ENCODE data around the gene NELFCD. TPM values are rescaled to one million over a fixed set of nuclear protein-coding genes. Genes with fewer than 3 reads are reported as not detected.
A peak's percentile ranks its signal among the peaks of the same experiment; 100 is the strongest.

The NELFCD gene
- polyA plus RNA-seq, 3 donors = 49.0 to 74.8 (median 50.1) TPM

- Histone ChIP-seq H3K4me1 (ENCODE audit: control insufficient read depth in 1 of 2, insufficient read depth in 2 of 2, low read length in 2 of 2) (peaks cover 22 to 38% of the 10 kb centered on the region in 2 donors), H3K4me2 (replicated peaks; ENCODE audit: extremely low read depth, low read length, poor library complexity, severe bottlenecking) (no peak overlapping the region), H3K36me3 (replicated peaks in 1 of 2; ENCODE audit: control insufficient read depth in 1 of 2, insufficient read depth in 2 of 2, low read length in 2 of 2) (peaks cover 67 to 77% of the 10 kb centered on the region in 2 donors), H3K9me3 (replicated peaks in 1 of 2; ENCODE audit: control insufficient read depth in 1 of 2, insufficient read depth in 1 of 2, low read length in 2 of 2) (no peaks in the 10 kb centered on the region), H3K9ac (ENCODE audit: insufficient read depth, low read length, poor library complexity, severe bottlenecking) (no peak overlapping the region), H4K20me1 (ENCODE audit: insufficient read depth, low read length) (peaks cover 87% of the 10 kb centered on the region), H3K27ac (ENCODE audit: low read depth in 1 of 2, low read length in 2 of 2) (no peak overlapping the region), H2AFZ (ENCODE audit: insufficient read depth, low read depth, low read length, poor library complexity, severe bottlenecking) (no peak overlapping the region), H3K4me3 (replicated peaks in 1 of 3; ENCODE audit: low read depth in 2 of 3, low read length in 3 of 3) (no peak overlapping the region), H3K27me3 (ENCODE audit: control insufficient read depth in 2 of 2, insufficient read depth in 2 of 2, low read length in 2 of 2) (no peaks in the 10 kb centered on the region), H3K79me2 (ENCODE audit: insufficient read depth, low read length) (peaks cover 84% of the 10 kb centered on the region)
- no peaks in the 10 kb centered on the region for H3K9me3 Mint-ChIP-seq
- WGBS (ENCODE audit: insufficient coverage) = 84% methylated on average over 4 of the region's 8 CpGs
- DNase-seq = no peak
- H3K4me1 Mint-ChIP-seq = peaks cover 50% of the 10 kb centered on the region
- peaks cover 78 to 79% of the 10 kb centered on the region in 2 donors for H3K36me3 Mint-ChIP-seq
- peaks cover 0 to 2% (median 2%) of the 10 kb centered on the region in 3 donors for H3K27me3 Mint-ChIP-seq (ENCODE audit: low read depth in 3 of 3)
- no peak overlapping the region for H3K4me3 Mint-ChIP-seq
- TF ChIP-seq CTCF (IDR thresholded peaks at IDR 0.05) = no peak
- peak overlapping the region in 2 of 7 donors; percentile 4 to 37 for H3K27ac Mint-ChIP-seq
- intact Hi-C loops (cut with micrococcal nuclease) = loop anchor here in 1 of 2 donors (5.0 kb wide), 1 partner anchor 36 kb away; no protein-coding TSS in a partner anchor
These were observed 46.8 kb downstream of the NELFCD start for GRCh38 chr20:59027741-59028320.

GRCh38 chr20:59028812-59029211 is 47.8 kb downstream of the NELFCD start:
- no peak overlapping the region for H3K4me3 ChIP-seq (replicated peaks in 1 of 3; ENCODE audit: low read depth in 2 of 3, low read length in 3 of 3)
- no peaks in the 10 kb centered on the region for H3K9me3 ChIP-seq (replicated peaks in 1 of 2; ENCODE audit: control insufficient read depth in 1 of 2, insufficient read depth in 1 of 2, low read length in 2 of 2)
- H3K9ac ChIP-seq (ENCODE audit: insufficient read depth, low read length, poor library complexity, severe bottlenecking) = no peak overlapping the region
- H3K36me3 Mint-ChIP-seq = peaks cover 69% of the 10 kb centered on the region in 2 donors
- 60% methylated on average over 1 of the region's 2 CpGs for WGBS (ENCODE audit: insufficient coverage)
- H3K4me1 ChIP-seq (ENCODE audit: control insufficient read depth in 1 of 2, insufficient read depth in 2 of 2, low read length in 2 of 2) = peaks cover 23 to 41% of the 10 kb centered on the region in 2 donors
- peak overlapping the region in 1 of 2 donors; percentile 27 for H3K27ac ChIP-seq (ENCODE audit: low read depth in 1 of 2, low read length in 2 of 2)
- H3K27ac Mint-ChIP-seq = peak overlapping the region in 2 of 7 donors; percentile 38 to 64
- peaks cover 82% of the 10 kb centered on the region for H3K79me2 ChIP-seq (ENCODE audit: insufficient read depth, low read length)
- H4K20me1 ChIP-seq (ENCODE audit: insufficient read depth, low read length) = peaks cover 78% of the 10 kb centered on the region
- H3K4me2 ChIP-seq (replicated peaks; ENCODE audit: extremely low read depth, low read length, poor library complexity, severe bottlenecking) = no peak overlapping the region
- DNase-seq = no peak
- H3K27me3 ChIP-seq (ENCODE audit: control insufficient read depth in 2 of 2, insufficient read depth in 2 of 2, low read length in 2 of 2) = no peaks in the 10 kb centered on the region
- intact Hi-C loops (cut with micrococcal nuclease) = loop anchor here in 1 of 2 donors (5.0 kb wide), 1 partner anchor 37 kb away; no protein-coding TSS in a partner anchor
- peaks cover 0 to 2% (median 0%) of the 10 kb centered on the region in 3 donors for H3K27me3 Mint-ChIP-seq (ENCODE audit: low read depth in 3 of 3)
- no peak overlapping the region for H2AFZ ChIP-seq (ENCODE audit: insufficient read depth, low read depth, low read length, poor library complexity, severe bottlenecking)
- peaks cover 51% of the 10 kb centered on the region for H3K4me1 Mint-ChIP-seq
- peaks cover 57 to 70% of the 10 kb centered on the region in 2 donors for H3K36me3 ChIP-seq (replicated peaks in 1 of 2; ENCODE audit: control insufficient read depth in 1 of 2, insufficient read depth in 2 of 2, low read length in 2 of 2)
- no peak for TF ChIP-seq CTCF (IDR thresholded peaks at IDR 0.05)
- H3K9me3 Mint-ChIP-seq = no peaks in the 10 kb centered on the region
- H3K4me3 Mint-ChIP-seq = no peak overlapping the region
